Measurements from ENCODE around the gene DUOX2.

Gene DUOX2

GRCh38 chr15:45116482-45117307 lies 2.7 kb upstream of the DUOX2 start:
- no peak overlapping the region for H3K27ac ChIP-seq
- TF ChIP-seq, protein P1, sequence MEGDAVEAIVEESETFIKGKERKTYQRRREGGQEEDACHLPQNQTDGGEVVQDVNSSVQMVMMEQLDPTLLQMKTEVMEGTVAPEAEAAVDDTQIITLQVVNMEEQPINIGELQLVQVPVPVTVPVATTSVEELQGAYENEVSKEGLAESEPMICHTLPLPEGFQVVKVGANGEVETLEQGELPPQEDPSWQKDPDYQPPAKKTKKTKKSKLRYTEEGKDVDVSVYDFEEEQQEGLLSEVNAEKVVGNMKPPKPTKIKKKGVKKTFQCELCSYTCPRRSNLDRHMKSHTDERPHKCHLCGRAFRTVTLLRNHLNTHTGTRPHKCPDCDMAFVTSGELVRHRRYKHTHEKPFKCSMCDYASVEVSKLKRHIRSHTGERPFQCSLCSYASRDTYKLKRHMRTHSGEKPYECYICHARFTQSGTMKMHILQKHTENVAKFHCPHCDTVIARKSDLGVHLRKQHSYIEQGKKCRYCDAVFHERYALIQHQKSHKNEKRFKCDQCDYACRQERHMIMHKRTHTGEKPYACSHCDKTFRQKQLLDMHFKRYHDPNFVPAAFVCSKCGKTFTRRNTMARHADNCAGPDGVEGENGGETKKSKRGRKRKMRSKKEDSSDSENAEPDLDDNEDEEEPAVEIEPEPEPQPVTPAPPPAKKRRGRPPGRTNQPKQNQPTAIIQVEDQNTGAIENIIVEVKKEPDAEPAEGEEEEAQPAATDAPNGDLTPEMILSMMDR (conservative IDR thresholded peaks at IDR 0.05), result no peak

DNA sequence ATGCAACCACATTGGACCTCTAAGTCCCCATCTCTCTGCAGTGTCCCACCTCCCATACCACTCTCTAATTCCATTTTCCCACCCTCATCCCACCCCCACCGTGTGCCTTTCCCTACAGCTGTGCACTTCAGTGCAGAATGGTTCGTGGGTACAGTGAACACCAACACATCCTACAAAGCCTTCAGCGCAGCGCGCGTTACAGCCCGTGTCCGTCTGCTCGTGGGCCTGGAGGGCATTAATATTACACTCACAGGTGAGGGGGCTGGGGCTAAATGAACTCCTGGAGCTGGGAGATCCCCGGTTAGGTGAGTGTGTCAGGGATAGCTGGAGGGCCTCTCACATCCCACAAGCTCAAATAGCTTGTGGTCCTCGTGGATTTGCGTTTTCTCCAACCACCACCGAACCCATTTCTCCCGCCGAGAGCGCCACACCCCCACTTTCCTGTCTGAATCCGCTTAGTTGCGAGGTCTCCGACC lies 2.1 kb upstream of the DUOX2 start:
- TF ChIP-seq, protein P1 (conservative IDR thresholded peaks at IDR 0.05), result no peak
- no peak overlapping the region for H3K27ac ChIP-seq

DNA sequence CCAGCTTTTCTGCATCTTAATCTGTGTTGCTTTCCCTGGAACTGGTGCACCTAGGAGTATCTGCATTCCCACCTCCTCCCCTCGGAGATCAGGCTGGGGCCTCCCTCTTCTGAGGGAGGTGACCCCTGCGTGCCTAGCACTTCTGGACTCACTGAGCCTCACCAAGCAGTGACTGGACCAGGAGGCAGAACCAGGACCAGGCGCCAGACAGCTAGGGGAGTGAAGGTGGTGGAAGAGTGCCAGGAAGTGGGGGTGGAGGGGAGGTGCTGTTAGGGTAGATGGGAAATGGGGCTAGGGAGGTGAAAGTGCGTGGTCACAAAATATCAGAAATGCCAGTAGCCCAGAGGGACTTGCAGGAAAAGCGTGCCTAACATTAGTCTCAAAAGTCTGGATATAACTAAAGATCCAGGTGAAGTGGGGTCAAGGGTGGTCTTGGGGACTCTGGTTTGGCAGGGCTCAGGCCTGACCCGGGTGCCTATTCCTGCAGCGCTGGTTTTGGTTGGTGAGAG lies 1.4 kb upstream of the DUOX2 start:
- no peak overlapping the region for H3K27ac ChIP-seq
- TF ChIP-seq, protein P1 (conservative IDR thresholded peaks at IDR 0.05), result no peak

DNA sequence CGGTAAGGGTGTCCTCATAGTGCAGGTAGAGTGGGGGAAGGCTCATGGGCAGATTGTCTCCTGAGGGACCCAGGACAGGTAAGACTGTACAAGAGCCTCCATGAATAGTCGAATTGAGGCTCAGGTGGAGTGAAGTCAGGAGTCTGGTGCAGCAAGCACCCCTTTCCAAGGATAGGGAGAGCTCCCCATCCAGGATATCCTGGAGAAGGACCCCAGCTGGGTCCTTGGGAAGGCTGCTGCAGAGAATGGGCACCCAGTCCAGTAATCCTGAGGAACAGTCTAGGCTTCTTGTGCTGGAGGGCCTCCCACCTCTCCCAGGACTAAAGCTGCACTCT lies 746 bp upstream of the DUOX2 start:
- TF ChIP-seq, protein P1 (conservative IDR thresholded peaks at IDR 0.05), result no peak
- no peak overlapping the region for H3K27ac ChIP-seq

DNA sequence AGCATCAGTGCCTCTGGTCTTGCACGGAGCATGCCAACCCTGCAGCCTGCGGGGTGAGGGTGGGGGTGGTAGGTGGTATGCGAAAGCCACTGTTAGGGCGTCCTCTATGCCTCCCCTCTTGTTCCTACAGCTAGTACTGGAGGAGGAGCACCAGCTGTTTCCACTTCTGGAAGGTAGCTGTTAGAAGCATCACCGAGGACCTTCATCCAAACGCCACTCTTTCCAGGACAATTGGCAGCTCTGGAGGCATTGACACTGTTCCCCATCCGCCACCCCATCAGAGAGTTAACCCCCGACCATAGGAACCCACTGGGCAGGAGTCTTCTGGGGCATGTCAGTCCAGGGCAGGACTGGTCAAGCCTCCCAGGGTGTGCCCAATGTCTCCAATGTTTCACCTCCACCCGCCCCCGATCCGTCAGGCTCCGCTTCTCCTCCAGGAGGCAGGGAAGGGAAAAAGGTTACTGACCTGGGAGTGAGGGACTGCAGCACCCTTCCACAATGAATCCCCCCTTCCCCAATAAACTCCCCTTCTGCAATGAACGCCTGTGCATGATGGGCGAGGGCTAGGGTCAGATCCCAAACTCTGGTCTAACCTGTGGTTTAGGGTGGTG lies 487 bp downstream of the DUOX2 start:
- TF ChIP-seq, protein P1 (conservative IDR thresholded peaks at IDR 0.05), result no peak
- H3K27ac ChIP-seq, result no peak overlapping the region

DNA sequence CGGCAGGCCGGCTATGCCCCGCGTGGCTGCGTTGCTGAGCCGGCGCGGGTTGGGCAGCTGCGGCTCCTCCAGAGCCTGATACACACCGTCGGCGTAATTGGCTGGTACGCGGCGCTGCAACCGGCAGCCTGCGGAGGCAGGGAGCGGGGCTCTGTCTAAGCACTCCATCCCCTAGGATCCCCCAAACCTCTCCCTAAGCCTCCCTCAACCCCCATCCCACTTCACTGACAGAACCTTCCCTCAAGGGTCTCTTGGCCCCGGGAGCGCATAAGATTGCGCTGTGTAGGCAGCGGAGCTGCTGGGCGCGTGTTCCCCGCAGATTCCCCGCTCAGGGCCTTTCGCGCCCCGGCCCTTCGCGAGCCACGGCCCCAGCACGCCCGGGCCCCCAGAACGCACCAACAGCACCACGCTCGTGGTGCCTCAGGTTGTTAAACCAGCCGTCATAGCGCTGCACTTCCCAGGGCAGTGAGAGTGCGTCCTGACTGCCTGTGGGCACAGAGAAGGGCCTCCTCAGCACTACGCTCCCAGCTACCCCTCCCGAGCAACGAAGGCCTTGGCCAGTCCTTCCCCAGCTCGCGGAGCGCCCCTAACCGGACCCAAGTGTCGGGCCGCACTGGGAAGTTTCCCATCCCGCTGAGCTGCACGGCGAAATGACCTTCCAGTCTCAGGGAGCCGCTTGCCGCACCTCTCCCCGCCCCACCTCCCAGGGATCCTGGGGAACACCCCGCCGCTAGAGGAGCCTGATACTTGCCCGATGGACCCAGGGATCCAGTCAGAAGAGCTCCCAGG lies 1.2 kb downstream of the DUOX2 start:
- H3K27ac ChIP-seq, result no peak overlapping the region
- TF ChIP-seq, protein P1 (conservative IDR thresholded peaks at IDR 0.05), result no peak

DNA sequence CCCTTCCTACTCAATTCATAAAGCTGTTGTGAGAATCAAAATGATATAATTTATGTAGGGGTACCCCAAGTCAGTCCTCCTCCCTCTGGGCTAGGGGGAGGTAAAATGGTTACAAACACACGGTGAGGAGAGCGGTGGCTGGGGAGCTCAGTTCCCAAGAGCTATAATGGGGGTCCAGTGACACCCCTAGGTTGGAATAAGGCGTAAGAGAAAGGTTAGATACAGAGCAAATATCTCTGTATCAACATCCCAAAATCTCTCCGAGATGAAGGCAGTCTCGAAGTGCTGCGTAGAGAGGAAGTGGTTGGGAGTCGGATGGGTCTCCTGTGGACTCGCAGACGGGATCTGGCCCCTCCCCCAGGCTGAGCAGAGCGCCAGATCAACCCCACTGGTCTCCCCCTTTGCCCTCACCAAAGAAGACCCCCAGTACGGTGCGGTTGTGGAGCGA lies 1.8 kb downstream of the DUOX2 start:
- H3K27ac ChIP-seq, result no peak overlapping the region
- TF ChIP-seq, protein P1 (conservative IDR thresholded peaks at IDR 0.05), result no peak
